Measurements from ENCODE around the gene PDIA4. TPM values are rescaled to one million over a fixed set of nuclear protein-coding genes. Genes with fewer than 3 reads are reported as not detected.

The PDIA4 gene
- total RNA-seq, 3 donors from 2014 or later (not counting 1 experiment from before 2014, with no cell fraction given) = 54.0 to 82.0 (median 62.7) TPM

DNA sequence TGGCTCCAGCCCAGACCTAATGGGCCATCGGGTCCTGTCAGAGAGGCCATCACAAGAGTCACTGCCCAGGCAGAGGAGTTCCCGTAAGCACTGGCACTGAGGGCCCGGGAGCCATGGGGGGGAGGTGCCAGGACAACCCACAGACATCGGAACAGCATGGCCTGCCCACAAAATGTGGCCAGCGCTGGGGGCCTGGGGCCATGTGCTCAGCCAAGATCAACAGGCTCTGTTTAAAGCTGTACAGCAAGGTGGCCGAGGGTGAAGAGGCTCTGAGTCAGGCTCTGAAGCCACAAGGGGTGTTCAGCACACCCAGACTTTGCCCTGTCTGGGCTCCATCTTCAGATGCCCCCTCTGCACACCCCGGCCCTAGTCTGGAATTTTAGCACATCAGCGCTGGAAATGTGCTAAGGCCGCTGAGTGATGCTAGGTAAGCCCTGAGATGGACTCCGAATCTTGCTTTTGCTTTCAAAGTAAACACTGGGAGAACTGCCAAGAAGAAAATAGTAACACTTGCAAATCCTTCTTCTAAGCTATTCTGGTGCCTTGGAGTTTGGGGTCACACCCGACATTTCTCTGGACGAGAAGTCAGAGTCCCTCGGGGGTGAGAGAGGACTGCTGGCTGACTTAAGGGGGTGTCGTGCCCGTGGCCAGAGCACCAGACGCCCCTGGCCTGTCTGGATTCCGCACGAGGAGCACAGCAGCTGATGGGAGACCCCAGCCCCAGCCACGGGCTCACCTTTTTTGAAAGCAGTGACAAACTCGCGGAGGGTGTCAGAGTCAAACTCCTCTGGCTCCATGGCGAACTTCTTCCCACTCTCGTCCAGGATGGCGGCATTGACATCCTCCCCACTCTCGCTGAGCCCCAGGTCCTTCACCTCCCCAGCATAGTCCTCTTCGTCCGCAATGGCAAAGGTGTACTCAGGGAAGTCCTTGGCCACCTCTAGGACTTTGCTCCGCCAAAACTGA is 23.6 kb downstream of the PDIA4 start:
- H3K4me1 ChIP-seq (ENCODE audit: control insufficient read depth, insufficient read depth, low read length) = peaks cover 8% of the 10 kb centered on the region
- Mint-ChIP-seq H3K27ac (no peak overlapping the region), H3K4me1 (peaks cover 4 to 6% of the 10 kb centered on the region in 2 donors), H3K27me3 (ENCODE audit: low read depth in 2 of 2) (no peaks in the 10 kb centered on the region), H3K9me3 (no peaks in the 10 kb centered on the region), H3K36me3 (peaks cover 7% of the 10 kb centered on the region), H3K4me3 (no peak overlapping the region)
- no peaks in the 10 kb centered on the region for H3K9me3 ChIP-seq (ENCODE audit: control insufficient read depth, insufficient read depth, low read length)
- DNase-seq = no peak
- no peak overlapping the region for H3K27ac ChIP-seq (ENCODE audit: low read length)
- no peak overlapping the region for H3K4me3 ChIP-seq (ENCODE audit: low read length)
- no peaks in the 10 kb centered on the region for H3K27me3 ChIP-seq (ENCODE audit: control insufficient read depth, insufficient read depth, low read length)
- H3K36me3 ChIP-seq (ENCODE audit: control insufficient read depth, insufficient read depth, low read length) = peaks cover 40% of the 10 kb centered on the region
- TF ChIP-seq, protein P1, sequence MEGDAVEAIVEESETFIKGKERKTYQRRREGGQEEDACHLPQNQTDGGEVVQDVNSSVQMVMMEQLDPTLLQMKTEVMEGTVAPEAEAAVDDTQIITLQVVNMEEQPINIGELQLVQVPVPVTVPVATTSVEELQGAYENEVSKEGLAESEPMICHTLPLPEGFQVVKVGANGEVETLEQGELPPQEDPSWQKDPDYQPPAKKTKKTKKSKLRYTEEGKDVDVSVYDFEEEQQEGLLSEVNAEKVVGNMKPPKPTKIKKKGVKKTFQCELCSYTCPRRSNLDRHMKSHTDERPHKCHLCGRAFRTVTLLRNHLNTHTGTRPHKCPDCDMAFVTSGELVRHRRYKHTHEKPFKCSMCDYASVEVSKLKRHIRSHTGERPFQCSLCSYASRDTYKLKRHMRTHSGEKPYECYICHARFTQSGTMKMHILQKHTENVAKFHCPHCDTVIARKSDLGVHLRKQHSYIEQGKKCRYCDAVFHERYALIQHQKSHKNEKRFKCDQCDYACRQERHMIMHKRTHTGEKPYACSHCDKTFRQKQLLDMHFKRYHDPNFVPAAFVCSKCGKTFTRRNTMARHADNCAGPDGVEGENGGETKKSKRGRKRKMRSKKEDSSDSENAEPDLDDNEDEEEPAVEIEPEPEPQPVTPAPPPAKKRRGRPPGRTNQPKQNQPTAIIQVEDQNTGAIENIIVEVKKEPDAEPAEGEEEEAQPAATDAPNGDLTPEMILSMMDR (IDR thresholded peaks at IDR 0.05) = no peak
- intact Hi-C loops (cut with micrococcal nuclease) = loop anchor here (1.0 kb wide), 3 partner anchors 24 to 86 kb away; partner anchors contain the start of genes PDIA4 and ZNF786
- ATAC-seq = no peak
- 96% methylated on average over 28 of the region's 28 CpGs for WGBS (ENCODE audit: insufficient coverage)

DNA sequence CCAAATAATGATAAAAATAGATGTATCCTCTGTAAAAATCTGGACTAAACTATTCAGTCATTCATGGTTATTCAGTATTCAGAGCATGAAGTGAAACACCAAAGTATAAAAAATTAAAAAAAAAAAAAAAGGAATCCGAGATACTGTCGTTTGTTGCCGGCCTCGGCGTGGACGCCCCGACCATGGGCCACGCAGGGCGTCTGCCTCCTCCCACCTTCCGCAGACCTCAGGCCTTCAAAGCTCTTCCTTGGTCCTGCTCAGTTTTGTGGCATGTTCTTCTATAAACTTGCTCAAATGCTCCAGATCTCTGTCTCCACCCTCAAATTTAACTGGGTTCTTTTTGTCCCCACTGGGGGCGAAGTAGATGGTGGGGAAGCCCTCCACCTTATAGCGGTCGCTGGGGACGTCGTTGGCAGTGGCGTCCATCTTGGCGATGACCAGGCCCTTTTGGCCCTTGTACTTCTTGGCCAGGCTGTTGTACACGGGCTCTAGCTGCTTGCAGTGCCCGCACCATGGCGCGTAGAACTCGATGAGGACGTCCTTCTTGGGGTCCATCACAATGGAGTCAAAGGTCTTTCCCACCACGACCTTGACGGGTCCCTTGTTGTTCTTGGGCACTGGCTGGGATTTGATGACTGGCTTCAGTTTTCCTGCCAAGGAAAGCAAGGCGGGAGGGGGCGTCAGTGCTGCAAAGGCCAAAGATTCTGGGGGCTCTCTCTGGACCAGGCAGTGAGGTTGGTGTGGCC is 24.6 kb downstream of the PDIA4 start:
- H3K36me3 Mint-ChIP-seq = peaks cover 7% of the 10 kb centered on the region
- peak overlapping the region in 1 of 2 donors; percentile 60 for H3K27ac Mint-ChIP-seq
- peaks cover 8% of the 10 kb centered on the region for H3K4me1 ChIP-seq (ENCODE audit: control insufficient read depth, insufficient read depth, low read length)
- H3K9me3 Mint-ChIP-seq = no peaks in the 10 kb centered on the region
- no peaks in the 10 kb centered on the region for H3K27me3 ChIP-seq (ENCODE audit: control insufficient read depth, insufficient read depth, low read length)
- WGBS (ENCODE audit: insufficient coverage) = 96% methylated on average over 26 of the region's 27 CpGs
- H3K27ac ChIP-seq (ENCODE audit: low read length) = no peak overlapping the region
- H3K36me3 ChIP-seq (ENCODE audit: control insufficient read depth, insufficient read depth, low read length) = peaks cover 39% of the 10 kb centered on the region
- intact Hi-C loops (cut with micrococcal nuclease) = no loop called here
- H3K9me3 ChIP-seq (ENCODE audit: control insufficient read depth, insufficient read depth, low read length) = no peaks in the 10 kb centered on the region
- TF ChIP-seq, protein P1 (IDR thresholded peaks at IDR 0.05) = no peak
- ATAC-seq (no peak), DNase-seq (no peak)
- no peak overlapping the region for H3K4me3 ChIP-seq (ENCODE audit: low read length)
- no peaks in the 10 kb centered on the region for H3K27me3 Mint-ChIP-seq (ENCODE audit: low read depth in 2 of 2)
- H3K4me3 Mint-ChIP-seq = no peak overlapping the region
- H3K4me1 Mint-ChIP-seq = peaks cover 4 to 6% of the 10 kb centered on the region in 2 donors

GRCh38 chr7:149003018-149003417 is 25.3 kb downstream of the PDIA4 start:
- no peaks in the 10 kb centered on the region for H3K27me3 ChIP-seq (ENCODE audit: control insufficient read depth, insufficient read depth, low read length)
- ATAC-seq (no peak), DNase-seq (no peak)
- Mint-ChIP-seq H3K4me3 (no peak overlapping the region), H3K36me3 (peaks cover 7% of the 10 kb centered on the region), H3K27me3 (ENCODE audit: low read depth in 2 of 2) (no peaks in the 10 kb centered on the region), H3K4me1 (peaks cover 4 to 6% of the 10 kb centered on the region in 2 donors), H3K9me3 (no peaks in the 10 kb centered on the region), H3K27ac (no peak overlapping the region)
- intact Hi-C loops (cut with micrococcal nuclease) = no loop called here
- peaks cover 8% of the 10 kb centered on the region for H3K4me1 ChIP-seq (ENCODE audit: control insufficient read depth, insufficient read depth, low read length)
- no peak overlapping the region for H3K4me3 ChIP-seq (ENCODE audit: low read length)
- WGBS (ENCODE audit: insufficient coverage) = 92% methylated on average over 10 of the region's 11 CpGs
- no peak overlapping the region for H3K27ac ChIP-seq (ENCODE audit: low read length)
- no peaks in the 10 kb centered on the region for H3K9me3 ChIP-seq (ENCODE audit: control insufficient read depth, insufficient read depth, low read length)
- peaks cover 38% of the 10 kb centered on the region for H3K36me3 ChIP-seq (ENCODE audit: control insufficient read depth, insufficient read depth, low read length)
- TF ChIP-seq, protein P1 (IDR thresholded peaks at IDR 0.05) = no peak

All from natural killer cell (primary cell).